Measurements from ENCODE around the gene HELZ.

The HELZ gene

GRCh38 chr17:67183531-67183930 is 61.5 kb downstream of the HELZ start:
- DNase-seq (ENCODE audit: low read depth, low spot score), result no peak
- Histone ChIP-seq H3K9ac (ENCODE audit: insufficient read length, low read depth) (no peak overlapping the region), H3K4me3 (ENCODE audit: insufficient read length, low read depth) (no peak overlapping the region), H3K4me1 (ENCODE audit: insufficient read depth, insufficient read length) (no peaks in the 10 kb centered on the region), H3K27me3 (ENCODE audit: insufficient read depth, insufficient read length) (no peaks in the 10 kb centered on the region), H3K36me3 (ENCODE audit: insufficient read depth, insufficient read length, low read length) (peaks cover 19% of the 10 kb centered on the region), H3K9me3 (ENCODE audit: insufficient read depth, low read length) (no peaks in the 10 kb centered on the region)
- TF ChIP-seq YY1 (IDR thresholded peaks at IDR 0.05; ENCODE audit: insufficient read depth, insufficient read length) (no peak), SUZ12 (IDR thresholded peaks at IDR 0.05; ENCODE audit: extremely low read depth, insufficient read depth, insufficient read length) (no peak), ZNF274 (IDR thresholded peaks at IDR 0.05; ENCODE audit: low read depth, low read length) (no peak)

- TF ChIP-seq SUZ12 (IDR thresholded peaks at IDR 0.05; ENCODE audit: extremely low read depth, insufficient read depth, insufficient read length) (no peak), ZNF274 (IDR thresholded peaks at IDR 0.05; ENCODE audit: low read depth, low read length) (no peak), YY1 (IDR thresholded peaks at IDR 0.05; ENCODE audit: insufficient read depth, insufficient read length) (no peak)
These were observed 63.2 kb downstream of the HELZ start for GRCh38 chr17:67181825-67182224.

GRCh38 chr17:67180275-67180674 is 64.7 kb downstream of the HELZ start:
- peaks cover 30% of the 10 kb centered on the region for H3K36me3 ChIP-seq (ENCODE audit: insufficient read depth, insufficient read length, low read length)
- no peak for DNase-seq (ENCODE audit: low read depth, low spot score)
- no peaks in the 10 kb centered on the region for H3K27me3 ChIP-seq (ENCODE audit: insufficient read depth, insufficient read length)
- H3K4me1 ChIP-seq (ENCODE audit: insufficient read depth, insufficient read length), result no peaks in the 10 kb centered on the region
- no peak overlapping the region for H3K4me3 ChIP-seq (ENCODE audit: insufficient read length, low read depth)
- no peak overlapping the region for H3K9ac ChIP-seq (ENCODE audit: insufficient read length, low read depth)
- H3K9me3 ChIP-seq (ENCODE audit: insufficient read depth, low read length), result no peaks in the 10 kb centered on the region
- no peak for TF ChIP-seq YY1 (IDR thresholded peaks at IDR 0.05; ENCODE audit: insufficient read depth, insufficient read length)

More at GRCh38 chr17:67181825-67182224, 63.2 kb downstream of the HELZ start:
- Histone ChIP-seq H3K9me3 (ENCODE audit: insufficient read depth, low read length) (no peaks in the 10 kb centered on the region), H3K4me1 (ENCODE audit: insufficient read depth, insufficient read length) (no peaks in the 10 kb centered on the region), H3K27me3 (ENCODE audit: insufficient read depth, insufficient read length) (no peaks in the 10 kb centered on the region), H3K36me3 (ENCODE audit: insufficient read depth, insufficient read length, low read length) (peaks cover 18% of the 10 kb centered on the region), H3K9ac (ENCODE audit: insufficient read length, low read depth) (no peak overlapping the region), H3K4me3 (ENCODE audit: insufficient read length, low read depth) (no peak overlapping the region)
- DNase-seq (ENCODE audit: low read depth, low spot score), result no peak

GRCh38 chr17:67178555-67178954 is 66.4 kb downstream of the HELZ start:
- TF ChIP-seq SUZ12 (IDR thresholded peaks at IDR 0.05; ENCODE audit: extremely low read depth, insufficient read depth, insufficient read length), result no peak
- TF ChIP-seq ZNF274 (IDR thresholded peaks at IDR 0.05; ENCODE audit: low read depth, low read length), result no peak
- TF ChIP-seq YY1 (IDR thresholded peaks at IDR 0.05; ENCODE audit: insufficient read depth, insufficient read length), result no peak
- H3K36me3 ChIP-seq (ENCODE audit: insufficient read depth, insufficient read length, low read length), result peaks cover 38% of the 10 kb centered on the region
- H3K4me3 ChIP-seq (ENCODE audit: insufficient read length, low read depth), result no peak overlapping the region
- DNase-seq (ENCODE audit: low read depth, low spot score), result no peak
- H3K27me3 ChIP-seq (ENCODE audit: insufficient read depth, insufficient read length), result no peaks in the 10 kb centered on the region
- no peak overlapping the region for H3K9ac ChIP-seq (ENCODE audit: insufficient read length, low read depth)
- no peaks in the 10 kb centered on the region for H3K4me1 ChIP-seq (ENCODE audit: insufficient read depth, insufficient read length)
- no peaks in the 10 kb centered on the region for H3K9me3 ChIP-seq (ENCODE audit: insufficient read depth, low read length)

GRCh38 chr17:67177732-67178131 is 67.3 kb downstream of the HELZ start:
- H3K4me1 ChIP-seq (ENCODE audit: insufficient read depth, insufficient read length), result no peaks in the 10 kb centered on the region
- H3K36me3 ChIP-seq (ENCODE audit: insufficient read depth, insufficient read length, low read length), result peaks cover 39% of the 10 kb centered on the region
- TF ChIP-seq ZNF274 (IDR thresholded peaks at IDR 0.05; ENCODE audit: low read depth, low read length) (no peak), SUZ12 (IDR thresholded peaks at IDR 0.05; ENCODE audit: extremely low read depth, insufficient read depth, insufficient read length) (no peak), YY1 (IDR thresholded peaks at IDR 0.05; ENCODE audit: insufficient read depth, insufficient read length) (no peak)
- H3K4me3 ChIP-seq (ENCODE audit: insufficient read length, low read depth), result no peak overlapping the region
- H3K27me3 ChIP-seq (ENCODE audit: insufficient read depth, insufficient read length), result no peaks in the 10 kb centered on the region
- no peak overlapping the region for H3K9ac ChIP-seq (ENCODE audit: insufficient read length, low read depth)
- H3K9me3 ChIP-seq (ENCODE audit: insufficient read depth, low read length), result no peaks in the 10 kb centered on the region
- no peak for DNase-seq (ENCODE audit: low read depth, low spot score)

- Histone ChIP-seq H3K4me3 (ENCODE audit: insufficient read length, low read depth) (no peak overlapping the region), H3K9ac (ENCODE audit: insufficient read length, low read depth) (no peak overlapping the region), H3K4me1 (ENCODE audit: insufficient read depth, insufficient read length) (no peaks in the 10 kb centered on the region), H3K36me3 (ENCODE audit: insufficient read depth, insufficient read length, low read length) (peaks cover 45% of the 10 kb centered on the region), H3K9me3 (ENCODE audit: insufficient read depth, low read length) (no peaks in the 10 kb centered on the region), H3K27me3 (ENCODE audit: insufficient read depth, insufficient read length) (no peaks in the 10 kb centered on the region)
- TF ChIP-seq SUZ12 (IDR thresholded peaks at IDR 0.05; ENCODE audit: extremely low read depth, insufficient read depth, insufficient read length) (no peak), YY1 (IDR thresholded peaks at IDR 0.05; ENCODE audit: insufficient read depth, insufficient read length) (no peak), ZNF274 (IDR thresholded peaks at IDR 0.05; ENCODE audit: low read depth, low read length) (no peak)
- DNase-seq (ENCODE audit: low read depth, low spot score), result no peak
These were observed 70.8 kb downstream of the HELZ start for GRCh38 chr17:67174190-67174589.

GRCh38 chr17:67171560-67171959 is 73.4 kb downstream of the HELZ start:
- Histone ChIP-seq H3K36me3 (ENCODE audit: insufficient read depth, insufficient read length, low read length) (peaks cover 39% of the 10 kb centered on the region), H3K4me3 (ENCODE audit: insufficient read length, low read depth) (no peak overlapping the region)
- DNase-seq (ENCODE audit: low read depth, low spot score), result no peak

GRCh38 chr17:67168496-67168895 is 76.5 kb downstream of the HELZ start:
- H3K36me3 ChIP-seq (ENCODE audit: insufficient read depth, insufficient read length, low read length), result peaks cover 47% of the 10 kb centered on the region
- no peak overlapping the region for H3K9ac ChIP-seq (ENCODE audit: insufficient read length, low read depth)
- no peak overlapping the region for H3K4me3 ChIP-seq (ENCODE audit: insufficient read length, low read depth)
- TF ChIP-seq YY1 (IDR thresholded peaks at IDR 0.05; ENCODE audit: insufficient read depth, insufficient read length) (no peak), ZNF274 (IDR thresholded peaks at IDR 0.05; ENCODE audit: low read depth, low read length) (no peak)
- no peaks in the 10 kb centered on the region for H3K27me3 ChIP-seq (ENCODE audit: insufficient read depth, insufficient read length)
- no peaks in the 10 kb centered on the region for H3K9me3 ChIP-seq (ENCODE audit: insufficient read depth, low read length)
- DNase-seq (ENCODE audit: low read depth, low spot score), result no peak
- no peaks in the 10 kb centered on the region for H3K4me1 ChIP-seq (ENCODE audit: insufficient read depth, insufficient read length)

More at GRCh38 chr17:67171560-67171959, 73.4 kb downstream of the HELZ start:
- Histone ChIP-seq H3K9ac (ENCODE audit: insufficient read length, low read depth) (no peak overlapping the region), H3K27me3 (ENCODE audit: insufficient read depth, insufficient read length) (no peaks in the 10 kb centered on the region), H3K4me1 (ENCODE audit: insufficient read depth, insufficient read length) (no peaks in the 10 kb centered on the region), H3K9me3 (ENCODE audit: insufficient read depth, low read length) (no peaks in the 10 kb centered on the region)
- TF ChIP-seq ZNF274 (IDR thresholded peaks at IDR 0.05; ENCODE audit: low read depth, low read length) (no peak), YY1 (IDR thresholded peaks at IDR 0.05; ENCODE audit: insufficient read depth, insufficient read length) (no peak), SUZ12 (IDR thresholded peaks at IDR 0.05; ENCODE audit: extremely low read depth, insufficient read depth, insufficient read length) (no peak)

Measured in NT2/D1 (cell line).